Ureter (tissue), 1 donor: ENCODE measurements around the gene FAM3B. TPM values are rescaled to one million over a fixed set of nuclear protein-coding genes. Genes with fewer than 3 reads are reported as not detected.

Source experiments
- DNase-seq: peaks from one replicate; pipeline ENCODE4 v3.0.0-alpha.2; 2020; ENCODE audit warnings: low spot score
- total RNA-seq: library from RNA; stranded (reverse); gene quantifications from one replicate; pipeline ENCODE4 v1.2.4, GENCODE V29; 2023
- donor health status: DM: yes; HTN: yes; CAD: no.

FAM3B gene
- total RNA-seq, 1 donor from 2014 or later: 116 TPM

GRCh38 chr21:41397471-41397891, 80.9 kb downstream of the FAM3B start:
- no peak for DNase-seq

GRCh38 chr21:41398251-41398650, 81.7 kb downstream of the FAM3B start:
- DNase-seq: no peak

GRCh38 chr21:41398831-41399230, 82.2 kb downstream of the FAM3B start:
- no peak for DNase-seq

GRCh38 chr21:41399246-41399800, 82.7 kb downstream of the FAM3B start:
- DNase-seq: no peak

GRCh38 chr21:41402231-41402630, 85.6 kb downstream of the FAM3B start:
- DNase-seq: no peak

- no peak for DNase-seq
Measured at GRCh38 chr21:41402796-41403195, 86.2 kb downstream of the FAM3B start.

- DNase-seq: no peak
Measured at GRCh38 chr21:41403331-41403730, 86.7 kb downstream of the FAM3B start.

GRCh38 chr21:41403966-41404365, 87.4 kb downstream of the FAM3B start:
- no peak for DNase-seq

GRCh38 chr21:41405321-41405720, 88.7 kb downstream of the FAM3B start:
- DNase-seq: no peak

GRCh38 chr21:41406340-41406739, 89.7 kb downstream of the FAM3B start:
- DNase-seq: no peak

Other genes with a start within 250 kb of the FAM3B start
- 52.9 TPM for gene BACE2, start 148.6 kb upstream of the FAM3B start, total RNA-seq
- 18.9 TPM for gene MX2, start 45.2 kb downstream of the FAM3B start, total RNA-seq
- 43.8 TPM for gene MX1, start 109.4 kb downstream of the FAM3B start, total RNA-seq
- 154 TPM for gene TMPRSS2, start 191.4 kb downstream of the FAM3B start, total RNA-seq